D721Med (cell line): ENCODE results near the gene EPOP.

Experiments
- DNase-seq: peaks from one replicate; pipeline ENCODE4 v3.0.0; 2011; ENCODE audit warnings: low spot score; ENCODE audit not compliant: insufficient read length
- FAIRE-seq: peaks from 2 replicates; lab custom pipeline; 2011; peaks lifted over from hg19 to GRCh38; lab: Jason Lieb, UNC
- CTCF ChIP-seq: IDR thresholded peaks from 2 replicates; pipeline ENCODE4 v1.5.1; 2012; ENCODE audit warnings: mild to moderate bottlenecking, control low read depth; ENCODE audit not compliant: insufficient read depth; ENCODE audit errors: missing control alignments

Gene EPOP

GRCh38 chr17:38716368-38717005, 41.7 kb upstream of the EPOP start:
- TF ChIP-seq CTCF = no peak
- DNase-seq (no peak), FAIRE-seq (no peak)

- FAIRE-seq (no peak), DNase-seq (no peak)
- no peak for TF ChIP-seq CTCF
These were observed 40.6 kb upstream of the EPOP start for GRCh38 chr17:38715216-38715943.

GRCh38 chr17:38713456-38714075, 38.8 kb upstream of the EPOP start:
- DNase-seq = no peak
- no peak for TF ChIP-seq CTCF
- FAIRE-seq = no peak

- TF ChIP-seq CTCF = no peak
- FAIRE-seq (no peak), DNase-seq (no peak)
These were observed 37.8 kb upstream of the EPOP start for GRCh38 chr17:38712593-38712992.

- no peak for TF ChIP-seq CTCF
- no peak for DNase-seq
- no peak for FAIRE-seq
These were observed 37.2 kb upstream of the EPOP start for GRCh38 chr17:38711792-38712571.

- no peak for DNase-seq
- no peak for FAIRE-seq
- no peak for TF ChIP-seq CTCF
These were observed 36.2 kb upstream of the EPOP start for GRCh38 chr17:38710985-38711384.
